HepG2 (cell line): ENCODE data around the gene CTSW.

Experiments used
- SMAD1 ChIP-seq: sonication (generic); formaldehyde crosslinking; IDR thresholded peaks from 2 replicates; pipeline ENCODE4 v1.4.0; 2020; ENCODE audit warnings: missing genetic modification reagents, low read depth, mild to moderate bottlenecking, borderline replicate concordance
- SMC3 ChIP-seq: IDR thresholded peaks from 2 replicates; pipeline ENCODE4 v1.6.1; 2011; ENCODE audit warnings: low read length, improper control_type of control experiment
- TBX3 ChIP-seq: fragments of 450-650 bp; IDR thresholded peaks from 2 replicates; pipeline ENCODE4 v1.6.1; 2017; ENCODE audit warnings: antibody characterized with exemption, mild to moderate bottlenecking, inconsistent platforms, borderline replicate concordance
- U2AF1 ChIP-seq: fragments of 200-400 bp; formaldehyde crosslinking; optimal IDR thresholded peaks from 2 replicates; pipeline ENCODE3; 2017; ENCODE audit warnings: mild to moderate bottlenecking, low read depth, low read length
- TF ChIP-seq, protein P1 (sequence below): sonication (generic); formaldehyde crosslinking; IDR thresholded peaks from 2 replicates; pipeline ENCODE4 v1.5.0; 2020; ENCODE audit warnings: missing genetic modification reagents
- TF ChIP-seq, protein P2 (sequence below): sonication (generic); formaldehyde crosslinking; IDR thresholded peaks from 2 replicates; pipeline ENCODE4 v1.5.0; 2020; ENCODE audit warnings: missing genetic modification reagents

DNA sequence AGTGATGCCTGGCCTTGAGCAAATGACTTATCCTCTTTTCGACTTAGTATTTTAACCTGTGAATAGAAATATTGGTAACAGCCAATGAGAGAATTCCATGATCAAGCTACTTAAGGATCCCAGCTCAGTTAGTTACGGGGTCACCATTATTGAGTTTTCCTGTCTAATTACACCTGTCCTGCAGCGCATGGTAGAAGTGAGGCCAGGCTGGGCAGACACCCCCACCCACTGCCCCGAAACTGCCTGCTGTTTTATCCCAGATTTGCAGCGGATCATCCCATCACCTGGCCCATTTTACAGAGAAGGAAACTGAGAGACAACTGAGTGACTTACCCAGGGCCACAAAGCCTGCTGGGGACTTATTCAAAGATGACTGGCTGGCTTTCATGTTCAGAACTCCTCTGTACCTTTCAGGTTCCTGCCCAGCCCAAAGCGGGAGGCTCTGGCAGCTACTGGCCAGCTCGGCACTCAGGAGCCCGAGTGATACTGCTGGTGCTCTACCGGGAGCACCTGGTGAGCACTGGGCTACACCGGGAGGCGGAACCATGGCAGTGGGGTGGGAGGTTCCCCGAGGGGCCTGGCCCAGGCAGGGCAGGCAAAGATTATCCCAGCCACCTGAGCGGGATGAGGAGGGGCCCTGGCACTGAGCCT is 18.0 kb upstream of the CTSW start:
- no peak for TF ChIP-seq U2AF1
- TF ChIP-seq, protein P1, sequence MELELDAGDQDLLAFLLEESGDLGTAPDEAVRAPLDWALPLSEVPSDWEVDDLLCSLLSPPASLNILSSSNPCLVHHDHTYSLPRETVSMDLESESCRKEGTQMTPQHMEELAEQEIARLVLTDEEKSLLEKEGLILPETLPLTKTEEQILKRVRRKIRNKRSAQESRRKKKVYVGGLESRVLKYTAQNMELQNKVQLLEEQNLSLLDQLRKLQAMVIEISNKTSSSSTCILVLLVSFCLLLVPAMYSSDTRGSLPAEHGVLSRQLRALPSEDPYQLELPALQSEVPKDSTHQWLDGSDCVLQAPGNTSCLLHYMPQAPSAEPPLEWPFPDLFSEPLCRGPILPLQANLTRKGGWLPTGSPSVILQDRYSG, result no peak
- TF ChIP-seq, protein P2, sequence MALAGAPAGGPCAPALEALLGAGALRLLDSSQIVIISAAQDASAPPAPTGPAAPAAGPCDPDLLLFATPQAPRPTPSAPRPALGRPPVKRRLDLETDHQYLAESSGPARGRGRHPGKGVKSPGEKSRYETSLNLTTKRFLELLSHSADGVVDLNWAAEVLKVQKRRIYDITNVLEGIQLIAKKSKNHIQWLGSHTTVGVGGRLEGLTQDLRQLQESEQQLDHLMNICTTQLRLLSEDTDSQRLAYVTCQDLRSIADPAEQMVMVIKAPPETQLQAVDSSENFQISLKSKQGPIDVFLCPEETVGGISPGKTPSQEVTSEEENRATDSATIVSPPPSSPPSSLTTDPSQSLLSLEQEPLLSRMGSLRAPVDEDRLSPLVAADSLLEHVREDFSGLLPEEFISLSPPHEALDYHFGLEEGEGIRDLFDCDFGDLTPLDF, result no peak
- TF ChIP-seq SMC3, result no peak
- no peak for TF ChIP-seq SMAD1 (CRISPR knock-in tag)
- no peak for TF ChIP-seq TBX3
